Neural cell (in vitro differentiated cells): ENCODE data around the gene NLN.

Experiments used
- EZH2 ChIP-seq: fragments of 200-600, 300-800 bp; shearing (Covaris generic), sonication (generic); IDR thresholded peaks from 2 replicates; pipeline ENCODE4 v1.6.1; 2014; ENCODE audit warnings: antibody characterized with exemption, low read length, borderline replicate concordance, mild to moderate bottlenecking; ENCODE audit not compliant: insufficient read depth, poor library complexity, severe bottlenecking
- POLR2AphosphoS5 ChIP-seq: IDR thresholded peaks from 2 replicates; pipeline ENCODE4 v1.6.1; 2012
- REST ChIP-seq: IDR thresholded peaks from 2 replicates; pipeline ENCODE4 v1.6.1; 2012; ENCODE audit warnings: borderline replicate concordance

- TF ChIP-seq REST (no peak), POLR2AphosphoS5 (no peak), EZH2 (no peak)
These were observed 28.0 kb downstream of the NLN start for GRCh38 chr5:65749956-65750355.
